Measurements from ENCODE around the gene KRT81. TPM values are rescaled to one million over a fixed set of nuclear protein-coding genes. Genes with fewer than 3 reads are reported as not detected.

The KRT81 gene
- total RNA-seq, 1 experiment from 2014 or later = 0.90 TPM

DNA sequence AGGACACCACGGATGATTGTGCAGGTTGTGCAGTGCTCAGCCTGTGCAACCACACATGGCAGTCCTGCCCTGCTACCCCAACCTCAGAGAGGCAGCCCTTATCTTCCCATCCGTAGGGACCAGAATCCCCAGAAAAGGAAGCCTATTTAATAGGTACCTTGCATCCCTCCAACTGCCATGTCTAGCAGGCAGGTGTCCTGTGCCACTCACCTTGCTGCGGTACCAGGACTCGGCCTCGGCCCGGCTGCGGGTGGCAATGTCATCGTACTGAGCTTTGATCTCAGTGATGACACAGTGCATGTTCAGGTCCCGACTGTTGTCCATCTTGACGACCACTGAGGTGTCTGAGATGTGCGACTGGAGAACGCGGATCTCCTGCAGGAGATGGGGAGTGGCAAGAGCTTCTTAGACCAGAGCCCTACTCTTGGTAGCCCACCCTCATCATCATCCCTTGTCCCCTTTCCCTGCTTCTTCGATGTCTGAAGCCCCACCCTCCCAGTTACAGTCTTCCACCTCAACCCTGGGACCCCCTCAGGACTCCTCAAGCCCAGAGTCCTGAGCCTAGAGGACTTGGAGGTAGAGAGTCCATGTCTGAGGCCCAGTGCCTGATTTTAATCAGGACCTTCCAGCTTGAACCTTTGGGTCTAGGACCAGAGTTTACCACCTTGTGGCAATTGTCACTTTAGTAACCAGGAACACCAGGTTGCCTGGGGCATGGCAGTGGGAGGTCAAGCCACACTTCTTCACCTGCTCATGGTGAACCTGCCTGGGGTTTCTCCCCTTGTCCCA, 37.7 kb downstream of the KRT81 start:
- DNase-seq (ENCODE audit: low read depth, low spot score) (no peak), ATAC-seq (no peak)
- intact Hi-C loops (cut with micrococcal nuclease; ENCODE audit: unreplicated experiment) = no loop called here
- peaks cover 14% of the 10 kb centered on the region for H3K4me1 ChIP-seq (ENCODE audit: control insufficient read depth, insufficient read depth, low read length)
- H3K27ac ChIP-seq (ENCODE audit: low read length) = peak overlapping the region; percentile 57; the same call in 1 of the 2 replicates
- no peaks in the 10 kb centered on the region for H3K27me3 ChIP-seq (ENCODE audit: control insufficient read depth, insufficient read depth, low read length)
- no peak overlapping the region for H3K4me3 ChIP-seq (ENCODE audit: low read depth in 2 of 2, low read length in 2 of 2)
- POLR2A ChIA-PET = no interaction called here
- in situ Hi-C loops (cut with HindIII; ENCODE audit: low pct_unique_long_range_greater_than_20kb, low sequenced_read_pairs) = no loop called here
- no TSS peak for BruUV-seq (replicated peaks)
- TF ChIP-seq, protein P1, sequence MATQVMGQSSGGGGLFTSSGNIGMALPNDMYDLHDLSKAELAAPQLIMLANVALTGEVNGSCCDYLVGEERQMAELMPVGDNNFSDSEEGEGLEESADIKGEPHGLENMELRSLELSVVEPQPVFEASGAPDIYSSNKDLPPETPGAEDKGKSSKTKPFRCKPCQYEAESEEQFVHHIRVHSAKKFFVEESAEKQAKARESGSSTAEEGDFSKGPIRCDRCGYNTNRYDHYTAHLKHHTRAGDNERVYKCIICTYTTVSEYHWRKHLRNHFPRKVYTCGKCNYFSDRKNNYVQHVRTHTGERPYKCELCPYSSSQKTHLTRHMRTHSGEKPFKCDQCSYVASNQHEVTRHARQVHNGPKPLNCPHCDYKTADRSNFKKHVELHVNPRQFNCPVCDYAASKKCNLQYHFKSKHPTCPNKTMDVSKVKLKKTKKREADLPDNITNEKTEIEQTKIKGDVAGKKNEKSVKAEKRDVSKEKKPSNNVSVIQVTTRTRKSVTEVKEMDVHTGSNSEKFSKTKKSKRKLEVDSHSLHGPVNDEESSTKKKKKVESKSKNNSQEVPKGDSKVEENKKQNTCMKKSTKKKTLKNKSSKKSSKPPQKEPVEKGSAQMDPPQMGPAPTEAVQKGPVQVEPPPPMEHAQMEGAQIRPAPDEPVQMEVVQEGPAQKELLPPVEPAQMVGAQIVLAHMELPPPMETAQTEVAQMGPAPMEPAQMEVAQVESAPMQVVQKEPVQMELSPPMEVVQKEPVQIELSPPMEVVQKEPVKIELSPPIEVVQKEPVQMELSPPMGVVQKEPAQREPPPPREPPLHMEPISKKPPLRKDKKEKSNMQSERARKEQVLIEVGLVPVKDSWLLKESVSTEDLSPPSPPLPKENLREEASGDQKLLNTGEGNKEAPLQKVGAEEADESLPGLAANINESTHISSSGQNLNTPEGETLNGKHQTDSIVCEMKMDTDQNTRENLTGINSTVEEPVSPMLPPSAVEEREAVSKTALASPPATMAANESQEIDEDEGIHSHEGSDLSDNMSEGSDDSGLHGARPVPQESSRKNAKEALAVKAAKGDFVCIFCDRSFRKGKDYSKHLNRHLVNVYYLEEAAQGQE (IDR thresholded peaks at IDR 0.05; ENCODE audit: insufficient read depth in 1 of 2, low read depth in 2 of 2, low read length in 1 of 2) = no peak
- TF ChIP-seq POLR2AphosphoS5 (IDR thresholded peaks at IDR 0.05; ENCODE audit: low read depth, low read length) = no peak
- CTCF ChIA-PET = no interaction called here
- no peaks in the 10 kb centered on the region for H3K9me3 ChIP-seq (ENCODE audit: control insufficient read depth, insufficient read depth, low read depth, low read length)
- H3K36me3 ChIP-seq (ENCODE audit: control insufficient read depth, insufficient read depth, low read length) = no peaks in the 10 kb centered on the region

DNA sequence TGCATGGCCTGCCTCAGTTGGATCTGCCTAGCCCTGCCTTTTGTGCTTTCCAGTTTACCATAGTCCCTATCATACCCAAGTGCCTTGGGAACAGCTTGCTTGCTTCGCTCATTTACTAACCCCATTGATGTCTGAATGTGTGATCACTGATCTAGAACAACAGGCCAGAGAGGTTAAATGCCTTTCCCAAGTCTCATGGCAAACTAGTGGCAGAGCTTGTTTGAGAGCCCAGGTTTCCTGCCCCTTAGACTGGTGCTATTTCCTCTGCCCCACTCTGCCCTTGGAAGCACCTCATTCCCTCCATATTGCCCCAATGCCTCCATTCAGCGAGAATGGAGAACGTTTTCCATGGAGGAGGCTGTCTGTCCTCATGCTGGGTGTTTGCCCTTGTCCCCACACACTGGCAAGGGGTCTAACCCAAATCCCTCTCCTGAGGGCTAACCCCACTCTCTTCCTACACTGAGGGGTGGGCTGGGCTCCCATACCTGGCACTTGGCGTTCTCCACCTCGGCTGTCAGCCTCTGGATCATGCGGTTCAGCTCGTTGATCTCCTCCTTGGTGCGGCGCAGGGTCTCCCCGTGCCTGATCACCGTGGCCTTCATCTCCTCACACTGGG, 38.5 kb downstream of the KRT81 start:
- Histone ChIP-seq H3K27me3 (ENCODE audit: control insufficient read depth, insufficient read depth, low read length) (no peaks in the 10 kb centered on the region), H3K4me1 (ENCODE audit: control insufficient read depth, insufficient read depth, low read length) (peaks cover 21% of the 10 kb centered on the region), H3K36me3 (ENCODE audit: control insufficient read depth, insufficient read depth, low read length) (no peaks in the 10 kb centered on the region), H3K9me3 (ENCODE audit: control insufficient read depth, insufficient read depth, low read depth, low read length) (no peaks in the 10 kb centered on the region), H3K27ac (ENCODE audit: low read length) (peak overlapping the region; percentile 57; the same call in 1 of the 2 replicates), H3K4me3 (ENCODE audit: low read depth in 2 of 2, low read length in 2 of 2) (no peak overlapping the region)
- TF ChIP-seq, protein P1 (IDR thresholded peaks at IDR 0.05; ENCODE audit: insufficient read depth in 1 of 2, low read depth in 2 of 2, low read length in 1 of 2) = no peak
- TF ChIP-seq, protein P2, sequence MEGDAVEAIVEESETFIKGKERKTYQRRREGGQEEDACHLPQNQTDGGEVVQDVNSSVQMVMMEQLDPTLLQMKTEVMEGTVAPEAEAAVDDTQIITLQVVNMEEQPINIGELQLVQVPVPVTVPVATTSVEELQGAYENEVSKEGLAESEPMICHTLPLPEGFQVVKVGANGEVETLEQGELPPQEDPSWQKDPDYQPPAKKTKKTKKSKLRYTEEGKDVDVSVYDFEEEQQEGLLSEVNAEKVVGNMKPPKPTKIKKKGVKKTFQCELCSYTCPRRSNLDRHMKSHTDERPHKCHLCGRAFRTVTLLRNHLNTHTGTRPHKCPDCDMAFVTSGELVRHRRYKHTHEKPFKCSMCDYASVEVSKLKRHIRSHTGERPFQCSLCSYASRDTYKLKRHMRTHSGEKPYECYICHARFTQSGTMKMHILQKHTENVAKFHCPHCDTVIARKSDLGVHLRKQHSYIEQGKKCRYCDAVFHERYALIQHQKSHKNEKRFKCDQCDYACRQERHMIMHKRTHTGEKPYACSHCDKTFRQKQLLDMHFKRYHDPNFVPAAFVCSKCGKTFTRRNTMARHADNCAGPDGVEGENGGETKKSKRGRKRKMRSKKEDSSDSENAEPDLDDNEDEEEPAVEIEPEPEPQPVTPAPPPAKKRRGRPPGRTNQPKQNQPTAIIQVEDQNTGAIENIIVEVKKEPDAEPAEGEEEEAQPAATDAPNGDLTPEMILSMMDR (IDR thresholded peaks at IDR 0.05) = no peak
- no peak for TF ChIP-seq POLR2AphosphoS5 (IDR thresholded peaks at IDR 0.05; ENCODE audit: low read depth, low read length)
- no peak for TF ChIP-seq TCF7L2 (IDR thresholded peaks at IDR 0.05; ENCODE audit: low read depth, low read length)
- no peak for TF ChIP-seq SIN3A (IDR thresholded peaks at IDR 0.05; ENCODE audit: borderline replicate concordance, insufficient read depth, low read depth, low read length)
- no TSS peak for BruUV-seq (replicated peaks)
- DNase-seq (ENCODE audit: low read depth, low spot score) (no peak), ATAC-seq (no peak)
- CTCF ChIA-PET = interaction anchor here (1.7 kb wide), 1 partner anchor 15 kb away, joined by 4 read pairs; no protein-coding TSS in a partner anchor
- POLR2A ChIA-PET = no interaction called here
- in situ Hi-C loops (cut with HindIII; ENCODE audit: low pct_unique_long_range_greater_than_20kb, low sequenced_read_pairs) = no loop called here
- intact Hi-C loops (cut with micrococcal nuclease; ENCODE audit: unreplicated experiment) = no loop called here

Data from Panc1 (cell line).